ENCODE data around the gene CASP10.

Gene CASP10

DNA sequence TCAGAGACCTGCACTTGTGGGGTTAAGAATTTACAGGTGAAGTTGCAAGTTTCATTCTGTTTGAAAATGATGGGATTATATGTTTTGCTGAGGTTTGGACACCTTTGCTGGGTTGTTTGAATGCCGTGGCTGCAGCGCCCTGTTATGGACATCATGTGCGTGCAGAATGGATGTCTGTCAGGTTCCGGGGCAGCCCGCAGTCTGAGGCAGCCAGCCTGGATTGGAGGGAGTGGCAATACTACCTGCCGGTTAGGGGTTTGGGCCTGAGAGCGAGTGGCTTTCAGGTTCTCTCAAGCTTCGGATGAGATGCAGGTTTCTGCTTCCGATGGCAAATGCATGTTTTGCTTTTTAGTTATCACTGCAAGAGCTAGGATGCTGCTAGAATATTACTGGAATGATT is 78.5 kb downstream of the CASP10 start:
- no peak overlapping the region for H3K4me3 ChIP-seq (ENCODE audit: low read depth, low read length)

DNA sequence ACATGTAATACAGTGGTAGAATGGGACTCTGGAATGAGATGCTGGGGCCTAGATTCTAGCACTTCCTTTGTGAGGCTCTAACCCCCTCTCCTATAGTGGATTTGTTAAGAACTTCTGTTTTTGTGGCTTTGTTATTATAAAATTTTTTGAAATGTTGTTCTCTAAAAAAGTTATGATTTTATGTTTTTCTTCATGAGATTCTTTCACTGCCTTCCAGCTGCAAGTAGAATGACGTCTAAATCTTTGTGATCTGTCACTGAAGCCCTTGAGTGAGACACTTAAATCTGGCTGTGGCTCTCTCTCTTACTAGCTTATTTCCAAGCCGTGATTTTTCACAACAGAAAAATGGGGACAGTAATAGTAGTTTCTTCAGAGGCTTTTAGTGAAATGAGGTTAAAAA is 79.0 kb downstream of the CASP10 start:
- TF ChIP-seq, protein P1, sequence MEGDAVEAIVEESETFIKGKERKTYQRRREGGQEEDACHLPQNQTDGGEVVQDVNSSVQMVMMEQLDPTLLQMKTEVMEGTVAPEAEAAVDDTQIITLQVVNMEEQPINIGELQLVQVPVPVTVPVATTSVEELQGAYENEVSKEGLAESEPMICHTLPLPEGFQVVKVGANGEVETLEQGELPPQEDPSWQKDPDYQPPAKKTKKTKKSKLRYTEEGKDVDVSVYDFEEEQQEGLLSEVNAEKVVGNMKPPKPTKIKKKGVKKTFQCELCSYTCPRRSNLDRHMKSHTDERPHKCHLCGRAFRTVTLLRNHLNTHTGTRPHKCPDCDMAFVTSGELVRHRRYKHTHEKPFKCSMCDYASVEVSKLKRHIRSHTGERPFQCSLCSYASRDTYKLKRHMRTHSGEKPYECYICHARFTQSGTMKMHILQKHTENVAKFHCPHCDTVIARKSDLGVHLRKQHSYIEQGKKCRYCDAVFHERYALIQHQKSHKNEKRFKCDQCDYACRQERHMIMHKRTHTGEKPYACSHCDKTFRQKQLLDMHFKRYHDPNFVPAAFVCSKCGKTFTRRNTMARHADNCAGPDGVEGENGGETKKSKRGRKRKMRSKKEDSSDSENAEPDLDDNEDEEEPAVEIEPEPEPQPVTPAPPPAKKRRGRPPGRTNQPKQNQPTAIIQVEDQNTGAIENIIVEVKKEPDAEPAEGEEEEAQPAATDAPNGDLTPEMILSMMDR (conservative IDR thresholded peaks at IDR 0.05; ENCODE audit: low read depth, low read length) = no peak
- H3K4me3 ChIP-seq (ENCODE audit: low read depth, low read length) = no peak overlapping the region
- DNase-seq (ENCODE audit: low read depth) = no peak

More for the DNA sequence above, 78.5 kb downstream of the CASP10 start:
- TF ChIP-seq, protein P1 (conservative IDR thresholded peaks at IDR 0.05; ENCODE audit: low read depth, low read length) = no peak
- DNase-seq (ENCODE audit: low read depth) = no peak

- H3K4me3 ChIP-seq (ENCODE audit: low read depth, low read length) = no peak overlapping the region
- no peak for DNase-seq (ENCODE audit: low read depth)
- TF ChIP-seq, protein P1 (conservative IDR thresholded peaks at IDR 0.05; ENCODE audit: low read depth, low read length) = no peak
Observed at GRCh38 chr2:201262718-201263117, 79.8 kb downstream of the CASP10 start.

DNA sequence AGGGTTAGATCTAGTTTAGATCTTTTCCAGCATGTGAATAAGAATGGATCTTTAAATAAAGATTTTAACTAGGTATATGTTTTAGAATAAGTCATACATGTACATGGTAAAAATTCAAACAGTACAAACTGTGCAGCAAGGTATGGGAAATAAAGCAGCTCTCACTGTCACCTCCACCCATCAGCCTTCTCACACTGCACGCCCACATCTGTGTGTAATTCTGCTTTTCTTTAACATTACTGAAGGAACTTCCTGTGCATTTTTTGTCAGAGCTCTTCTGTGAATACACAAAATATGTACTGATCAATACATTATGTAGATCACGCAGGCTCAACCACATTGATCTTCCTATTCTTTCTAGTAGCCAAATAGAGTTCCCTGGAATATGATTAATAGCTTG is 80.8 kb downstream of the CASP10 start:
- H3K4me3 ChIP-seq (ENCODE audit: low read depth, low read length) = no peak overlapping the region
- DNase-seq (ENCODE audit: low read depth) = no peak

DNA sequence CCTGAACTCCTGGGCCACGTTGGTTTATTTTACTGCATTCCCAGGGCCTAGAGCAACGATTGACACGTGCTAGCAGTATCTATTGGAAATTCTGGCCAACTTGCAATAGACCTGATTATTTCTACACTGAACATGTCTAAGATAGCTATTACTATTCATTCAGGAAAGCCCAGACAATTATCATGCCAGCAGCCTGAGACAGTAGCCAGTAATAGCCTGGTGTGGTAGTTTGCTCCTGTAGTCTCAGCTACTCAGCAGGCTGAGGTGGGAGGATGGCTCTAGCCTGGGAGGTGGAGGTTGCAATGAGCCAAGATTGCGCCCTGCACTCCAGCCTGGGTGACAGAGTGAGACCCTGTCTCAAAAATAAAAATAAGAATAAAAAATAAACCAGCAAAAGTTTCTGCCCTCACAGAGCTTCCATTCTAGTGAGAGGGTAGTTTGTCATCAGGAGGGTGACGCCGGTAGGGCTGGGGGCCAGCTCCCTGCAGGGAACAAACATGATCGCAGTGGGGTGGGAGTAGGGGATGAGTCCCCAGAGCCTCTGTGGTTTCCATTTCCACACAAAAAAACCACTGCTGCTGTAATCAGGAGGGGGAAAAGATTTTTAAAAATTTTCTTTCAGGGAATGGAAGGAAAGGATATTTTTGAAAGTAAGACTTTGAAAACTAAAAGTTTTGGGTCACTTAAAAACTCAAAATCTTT is 81.7 kb downstream of the CASP10 start:
- DNase-seq (ENCODE audit: low read depth) = no peak
- TF ChIP-seq, protein P1 (conservative IDR thresholded peaks at IDR 0.05; ENCODE audit: low read depth, low read length) = no peak
- H3K4me3 ChIP-seq (ENCODE audit: low read depth, low read length) = no peak overlapping the region

More for the DNA sequence above, 80.8 kb downstream of the CASP10 start:
- TF ChIP-seq, protein P1 (conservative IDR thresholded peaks at IDR 0.05; ENCODE audit: low read depth, low read length) = no peak

GRCh38 chr2:201266629-201267028 is 83.7 kb downstream of the CASP10 start:
- no peak for DNase-seq (ENCODE audit: low read depth)
- H3K4me3 ChIP-seq (ENCODE audit: low read depth, low read length) = no peak overlapping the region
- TF ChIP-seq, protein P1 (conservative IDR thresholded peaks at IDR 0.05; ENCODE audit: low read depth, low read length) = no peak

Data from choroid plexus epithelial cell (primary cell).